Mesothelial cell of epicardium (in vitro differentiated cells): ENCODE results near the gene TLX2. TPM values are rescaled to one million over a fixed set of nuclear protein-coding genes. Genes with fewer than 3 reads are reported as not detected.
A peak's percentile ranks its signal among the peaks of the same experiment; 100 is the strongest.

ENCODE experiments used
- DNase-seq, 2 experiments: peaks; one replicate each; pipeline ENCODE4 v3.0.0; 2021; ENCODE audit warnings: low spot score in 2 of 2; ENCODE audit not compliant: unreplicated experiment in 2 of 2
- H3K27ac Mint-ChIP-seq: 2 replicates; pipeline ENCODE4 v1.8.0; 2021; ENCODE audit warnings: mixed read lengths
- H3K27me3 Mint-ChIP-seq: 2 replicates; pipeline ENCODE4 v1.8.0; 2021; ENCODE audit warnings: low read depth, mixed read lengths
- H3K36me3 Mint-ChIP-seq: 2 replicates; pipeline ENCODE4 v1.8.0; 2021; ENCODE audit warnings: mixed read lengths
- H3K4me1 Mint-ChIP-seq: 2 replicates; pipeline ENCODE4 v1.8.0; 2021; ENCODE audit warnings: mixed read lengths
- H3K4me3 Mint-ChIP-seq: 2 replicates; pipeline ENCODE4 v1.8.0; 2021; ENCODE audit warnings: mild to moderate bottlenecking, moderate library complexity, mixed read lengths
- H3K9me3 Mint-ChIP-seq: 2 replicates; pipeline ENCODE4 v1.8.0; 2021; ENCODE audit warnings: mixed read lengths
- total RNA-seq: library from RNA; stranded (reverse); gene quantifications from 3 replicates; pipeline ENCODE4 v1.2.1, GENCODE V29; 2021
- TF ChIP-seq, protein P1 (sequence below): fragments of 200-600 bp; sonication (generic); IDR thresholded peaks from one replicate; pipeline ENCODE4 v1.5.0; 2021; ENCODE audit warnings: antibody characterized with exemption; ENCODE audit not compliant: unreplicated experiment

Gene TLX2
- total RNA-seq, 1 donor from 2014 or later = not detected

DNA sequence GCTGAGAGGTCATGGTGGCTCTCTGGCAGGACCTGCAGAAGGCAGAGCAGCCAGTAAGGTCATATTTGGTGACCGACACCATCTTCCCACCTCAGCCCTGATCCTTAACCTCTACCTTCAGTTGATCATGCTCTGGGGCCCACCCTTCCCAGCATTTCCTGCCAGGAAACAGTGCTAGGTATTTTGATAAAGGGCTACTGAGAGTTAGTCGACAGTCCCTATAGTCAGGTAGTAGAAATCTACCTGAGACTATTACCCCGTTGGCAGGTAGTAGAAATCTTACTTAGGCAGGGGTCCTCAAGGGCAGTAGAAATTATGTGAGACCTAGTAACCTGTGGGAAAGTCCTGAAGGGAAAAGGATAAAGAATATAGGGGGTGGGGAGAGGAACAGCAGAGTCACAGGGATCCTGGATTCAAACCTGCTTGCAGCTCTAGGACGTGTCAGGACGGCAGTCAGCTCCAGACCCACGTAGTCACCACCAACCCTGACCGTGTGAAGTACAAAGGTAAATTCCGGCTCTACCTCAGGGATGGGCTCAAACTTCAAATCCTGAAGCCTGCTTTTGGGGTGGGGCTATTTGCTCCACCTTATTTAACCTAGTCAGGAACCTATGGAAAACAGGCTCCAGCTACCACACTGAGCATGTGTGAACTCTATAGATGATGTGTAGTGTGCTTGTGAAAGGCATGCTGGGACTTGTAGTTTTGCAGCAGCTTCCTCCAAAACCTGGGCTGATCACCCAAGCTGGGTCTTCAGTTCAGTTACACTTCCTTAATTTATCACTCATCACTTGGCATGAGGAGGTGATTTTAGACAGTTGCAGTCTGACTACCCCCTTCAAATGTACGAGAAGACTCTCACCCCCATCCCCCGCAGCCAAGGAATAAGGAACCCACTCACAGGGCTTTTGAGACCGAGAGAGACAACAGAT lies 11.7 kb downstream of the TLX2 start, which contains the start of gene DQX1:
TSS of gene DQX1 (minus strand) at position 515 of the 932 bp plus-strand sequence. CDS start at position 13, 502 bp downstream.
- peaks cover 6% of the 10 kb centered on the region for H3K9me3 Mint-ChIP-seq
- no peak for DNase-seq
- TF ChIP-seq, protein P1, sequence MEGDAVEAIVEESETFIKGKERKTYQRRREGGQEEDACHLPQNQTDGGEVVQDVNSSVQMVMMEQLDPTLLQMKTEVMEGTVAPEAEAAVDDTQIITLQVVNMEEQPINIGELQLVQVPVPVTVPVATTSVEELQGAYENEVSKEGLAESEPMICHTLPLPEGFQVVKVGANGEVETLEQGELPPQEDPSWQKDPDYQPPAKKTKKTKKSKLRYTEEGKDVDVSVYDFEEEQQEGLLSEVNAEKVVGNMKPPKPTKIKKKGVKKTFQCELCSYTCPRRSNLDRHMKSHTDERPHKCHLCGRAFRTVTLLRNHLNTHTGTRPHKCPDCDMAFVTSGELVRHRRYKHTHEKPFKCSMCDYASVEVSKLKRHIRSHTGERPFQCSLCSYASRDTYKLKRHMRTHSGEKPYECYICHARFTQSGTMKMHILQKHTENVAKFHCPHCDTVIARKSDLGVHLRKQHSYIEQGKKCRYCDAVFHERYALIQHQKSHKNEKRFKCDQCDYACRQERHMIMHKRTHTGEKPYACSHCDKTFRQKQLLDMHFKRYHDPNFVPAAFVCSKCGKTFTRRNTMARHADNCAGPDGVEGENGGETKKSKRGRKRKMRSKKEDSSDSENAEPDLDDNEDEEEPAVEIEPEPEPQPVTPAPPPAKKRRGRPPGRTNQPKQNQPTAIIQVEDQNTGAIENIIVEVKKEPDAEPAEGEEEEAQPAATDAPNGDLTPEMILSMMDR = no peak
- H3K27ac Mint-ChIP-seq = no peak within 1 kb of the TSS
- peaks cover 19% of the 10 kb centered on the region for H3K4me1 Mint-ChIP-seq
- H3K27me3 Mint-ChIP-seq = peaks cover 27% of the 10 kb centered on the region
- peaks cover 24% of the 10 kb centered on the region for H3K36me3 Mint-ChIP-seq
- H3K4me3 Mint-ChIP-seq = no peak within 1 kb of the TSS

DNA sequence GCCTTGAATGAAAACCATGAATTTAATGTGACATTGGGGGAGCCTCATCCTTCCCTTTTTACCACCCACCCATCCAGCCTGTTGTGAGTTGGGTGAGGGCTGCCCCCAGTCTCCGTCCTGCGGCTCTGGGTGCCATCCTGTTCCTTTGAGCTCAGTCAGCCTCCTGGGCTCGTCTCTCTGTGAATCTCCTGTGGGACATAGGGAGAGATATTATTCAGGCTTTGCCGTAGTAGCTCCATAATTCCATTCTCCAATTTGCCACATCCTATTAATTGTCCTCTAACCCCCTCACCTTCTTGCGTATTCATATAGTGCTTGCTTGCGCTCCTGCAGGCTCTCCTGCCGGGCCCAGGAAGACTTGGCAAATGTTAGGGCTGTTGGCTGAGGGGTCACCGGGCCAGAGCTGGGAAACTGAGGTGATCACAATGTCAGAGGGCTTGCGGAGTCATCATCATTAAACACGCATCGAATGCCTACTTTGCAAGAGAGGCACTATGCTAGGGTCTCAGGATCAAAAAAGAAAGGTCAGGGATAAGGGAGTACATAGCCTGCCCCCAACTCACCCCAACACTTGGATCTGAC lies 12.5 kb downstream of the TLX2 start:
- Mint-ChIP-seq H3K4me3 (no peak overlapping the region), H3K27ac (no peak overlapping the region)
- TF ChIP-seq, protein P1 = no peak

DNA sequence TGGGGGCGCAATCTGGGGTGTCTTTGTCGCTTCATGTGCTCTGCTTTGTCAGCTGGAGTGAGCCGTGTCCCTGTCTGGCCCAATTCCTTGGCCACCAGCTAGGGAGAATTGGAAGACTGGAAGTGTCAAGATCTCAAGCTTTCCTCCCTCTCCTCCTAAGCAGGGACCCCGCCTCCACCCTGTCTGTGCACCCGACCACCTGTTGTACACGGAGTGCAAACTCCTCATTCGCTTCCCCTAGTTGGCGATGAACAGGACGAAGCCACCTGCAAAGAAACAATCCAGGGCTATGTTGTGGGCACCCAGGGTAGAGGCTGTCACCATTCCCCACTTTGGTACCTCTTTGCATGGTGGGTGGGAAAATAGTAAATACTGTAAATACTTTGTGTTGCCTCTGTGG lies 13.5 kb downstream of the TLX2 start:
- DNase-seq = no peak
- Mint-ChIP-seq H3K27ac (no peak overlapping the region), H3K4me3 (peak overlapping the region; percentile 90), H3K27me3 (peaks cover 10% of the 10 kb centered on the region), H3K36me3 (peaks cover 24% of the 10 kb centered on the region), H3K9me3 (peaks cover 6% of the 10 kb centered on the region), H3K4me1 (peaks cover 27% of the 10 kb centered on the region)
- TF ChIP-seq, protein P1 = no peak

More for the DNA sequence above, 12.5 kb downstream of the TLX2 start:
- peaks cover 20% of the 10 kb centered on the region for H3K27me3 Mint-ChIP-seq
- no peak for DNase-seq
- H3K36me3 Mint-ChIP-seq = peaks cover 24% of the 10 kb centered on the region
- H3K4me1 Mint-ChIP-seq = peaks cover 24% of the 10 kb centered on the region
- peaks cover 6% of the 10 kb centered on the region for H3K9me3 Mint-ChIP-seq

DNA sequence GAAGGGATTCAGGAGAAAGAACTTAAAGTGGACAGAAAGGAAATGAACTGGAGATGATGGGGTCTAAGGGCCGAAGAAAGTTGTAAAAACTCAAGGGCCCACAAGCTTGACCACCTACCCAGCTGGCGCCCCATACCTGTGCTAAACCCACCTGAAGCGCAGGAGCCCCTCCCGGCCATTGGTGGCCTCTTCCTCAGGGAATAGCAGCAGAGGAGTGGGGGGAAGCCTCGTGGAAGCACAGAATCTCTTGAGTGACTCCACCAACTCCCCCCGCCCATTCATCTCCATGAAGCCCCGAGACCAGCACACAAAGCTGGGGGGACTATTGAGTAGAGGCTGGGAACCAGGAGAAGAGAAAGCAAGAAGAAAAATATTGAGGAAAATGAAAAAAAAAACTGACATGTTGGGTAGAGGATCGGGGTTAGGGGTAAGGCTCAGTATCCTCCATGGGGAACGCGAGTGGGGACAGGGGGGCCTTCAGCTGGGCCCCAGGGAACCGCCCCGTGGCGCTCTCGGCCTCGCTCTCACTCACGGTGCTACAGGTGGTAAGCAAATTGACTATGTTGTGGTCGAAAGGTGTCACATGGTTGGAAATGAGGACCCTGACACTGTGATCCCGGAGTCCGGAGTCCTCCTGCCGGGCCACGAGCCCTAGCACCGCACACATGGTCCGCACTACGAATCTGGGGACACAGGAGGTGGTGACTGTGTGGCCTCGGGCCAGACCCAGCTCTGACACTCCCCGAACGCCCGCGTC lies 14.5 kb downstream of the TLX2 start:
- peaks cover 2% of the 10 kb centered on the region for H3K27me3 Mint-ChIP-seq
- no peak for DNase-seq
- peak overlapping the region; percentile 89 for H3K27ac Mint-ChIP-seq
- peaks cover 6% of the 10 kb centered on the region for H3K9me3 Mint-ChIP-seq
- peak overlapping the region; percentile 90 for H3K4me3 Mint-ChIP-seq
- H3K36me3 Mint-ChIP-seq = peaks cover 24% of the 10 kb centered on the region
- peaks cover 27% of the 10 kb centered on the region for H3K4me1 Mint-ChIP-seq
- TF ChIP-seq, protein P1 = no peak
